ENCODE data around the gene DPF3. TPM values are rescaled to one million over a fixed set of nuclear protein-coding genes. Genes with fewer than 3 reads are reported as not detected.

DPF3 gene
- total RNA-seq (2016; rRNA removed; fragmentation: Illumina TruSeq; extraction: Trizol), result 0.60 TPM in 2 replicates
- 0.09 and 0.20 TPM in 2 replicates for total RNA-seq (2016; cell fraction: cytosol; rRNA removed; fragmentation: Illumina TruSeq; extraction: Trizol; ENCODE audit: low read depth)
- 0.73 and 0.84 TPM in 2 replicates for total RNA-seq (2016; cell fraction: insoluble cytoplasmic fraction; rRNA removed; fragmentation: Illumina TruSeq; extraction: Trizol)
- total RNA-seq (2016; cell fraction: membrane; rRNA removed; fragmentation: Illumina TruSeq; extraction: Trizol), result 0.37 and 0.38 TPM in 2 replicates
- total RNA-seq (2016; cell fraction: nucleus; rRNA removed; fragmentation: Illumina TruSeq; extraction: Trizol), result 1.8 TPM in 2 replicates
- polyA plus RNA-seq (2011; rRNA removed), result 0.09 and 0.14 TPM in 2 replicates
- polyA plus RNA-seq (2011; cell fraction: cytosol; rRNA removed), result 0.04 and 0.05 TPM in 2 replicates
- 0.26 and 0.66 TPM in 2 replicates for polyA plus RNA-seq (2011; cell fraction: nucleus; rRNA removed)
- polyA plus RNA-seq (2012), result 0.05 and 0.24 TPM in 2 replicates
- 0.05 and 0.17 TPM in 2 replicates for polyA plus RNA-seq (2016; cell fraction: cytosol; fragmentation: Illumina TruSeq; extraction: Trizol; ENCODE audit: low read depth)
- polyA plus RNA-seq (2016; cell fraction: insoluble cytoplasmic fraction; fragmentation: Illumina TruSeq; extraction: Trizol; ENCODE audit: low read depth), result 0.32 and 0.46 TPM in 2 replicates
- 0.15 and 0.17 TPM in 2 replicates for polyA plus RNA-seq (2016; cell fraction: membrane; fragmentation: Illumina TruSeq; extraction: Trizol; ENCODE audit: low read depth)
- polyA plus RNA-seq (2016; cell fraction: nucleus; fragmentation: Illumina TruSeq; extraction: Trizol; ENCODE audit: insufficient read depth, low read depth), result 1.3 and 1.6 TPM in 2 replicates
- 0.16 and 2.6 TPM in 2 replicates for polyA minus RNA-seq (2011; rRNA and poly(A)+ RNA removed; ENCODE audit: low replicate concordance)
- not detected in 2 replicates for polyA minus RNA-seq (2011; cell fraction: cytosol; rRNA and poly(A)+ RNA removed)
- polyA minus RNA-seq (2011; cell fraction: nucleus; rRNA and poly(A)+ RNA removed), result 0.25 and 0.77 TPM in 2 replicates
- percentile 31 among the genes with signal in this experiment for Bru-seq, nascent RNA
- percentile 21 among the genes with signal in this experiment for BruChase-seq, experiment 1, labeled RNA remaining after a 6-hour chase
- percentile 29 among the genes with signal in this experiment for BruChase-seq, experiment 2, labeled RNA remaining after a 2-hour chase
- long read RNA-seq, experiment 1, partial matches to known transcripts, result 0 of 1 reads
- long read RNA-seq, experiment 1, other reads (novel, unspliced or antisense), result 0 of 1 reads
- long read RNA-seq, experiment 2, result 0 reads

GRCh38 chr14:72893636-72894322 is at the start of gene DPF3:
TSS of gene DPF3 (minus strand) at chr14:72894101. CDS start at chr14:72894088, 13 bp downstream.
- intact Hi-C loops (cut with micrococcal nuclease; ENCODE audit: unreplicated experiment) (loop anchor here (5.0 kb wide), 1 partner anchor 121 kb away; no protein-coding TSS in a partner anchor), in situ Hi-C loops (cut with HindIII; ENCODE audit: extremely low pct_ligation_motif_present, low pct_unique_long_range_greater_than_20kb) (no loop called here)
- no peak within 1 kb of the TSS for H2AFZ ChIP-seq (ENCODE audit: low read length)
- H3K4me2 ChIP-seq (ENCODE audit: low read depth, low read length), result peak within 1 kb of the TSS; percentile 87
- BruUV-seq (replicated peaks), result no TSS peak
- FAIRE-seq (peak; percentile 66), DNase-seq (ENCODE audit: low spot score) (peak; percentile 89), ATAC-seq (peak; percentile 97)
- CTCF ChIA-PET (ENCODE audit: low intra/inter-chr PET ratio, low total read pairs), result no interaction called here
- H3K4me3 ChIP-seq (replicated peaks in 1 of 3; ENCODE audit: insufficient read depth in 1 of 3, low read depth in 2 of 3, low read length in 3 of 3), result peak within 1 kb of the TSS; percentile 65 to 82 (median 73)
- no peaks in the 10 kb centered on the region for H3K79me2 ChIP-seq (ENCODE audit: insufficient read depth, low read length)
- WGBS (ENCODE audit: low lambda C conversion rate), result 1% methylated on average over 41 of the region's 54 CpGs
- no peaks in the 10 kb centered on the region for H4K20me1 ChIP-seq (ENCODE audit: insufficient read depth, low read length)
- H3K27ac ChIP-seq (ENCODE audit: extremely low read length, insufficient read depth, low read length), result no peak within 1 kb of the TSS
- H3K27me3 ChIP-seq (ENCODE audit: control insufficient read depth in 1 of 2, insufficient read depth in 2 of 2, low read length in 2 of 2), result peaks cover 9 to 51% of the 10 kb centered on the region in 2 experiments; a peak in 4 of 5 replicates
- no peaks in the 10 kb centered on the region for H3K36me3 ChIP-seq (replicated peaks in 1 of 2; ENCODE audit: control insufficient read depth in 1 of 2, insufficient read depth in 2 of 2, low read length in 2 of 2)
- H3K4me1 ChIP-seq (ENCODE audit: insufficient read depth, low read length), result peaks cover 29% of the 10 kb centered on the region
- H3K9ac ChIP-seq (ENCODE audit: insufficient read depth, low read depth, low read length), result 0 out of 2 replicates have a peak within 1 kb of the TSS, but pooled peaks have one; percentile 4
- POLR2A ChIA-PET, result interaction anchor here (1.0 to 1.4 kb wide), 2 partner anchors 32 to 117 kb away, joined by 4 to 5 read pairs; partner anchors contain the start of gene DCAF4
- no peaks in the 10 kb centered on the region for H3K9me3 ChIP-seq (ENCODE audit: low read length)
- TF ChIP-seq SAP130 (CRISPR knock-in tag; IDR thresholded peaks at IDR 0.05; ENCODE audit: low read depth) (peak; percentile 71), MXI1 (IDR thresholded peaks at IDR 0.05; ENCODE audit: borderline replicate concordance, low read depth, low read length) (peak; percentile 45; the same call in 1 of the 3 replicates), MYPOP (CRISPR knock-in tag; IDR thresholded peaks at IDR 0.05) (0 out of 2 replicates have a peak, but pooled peaks have one; percentile 23), HOXA5 (CRISPR knock-in tag; IDR thresholded peaks at IDR 0.05) (peak; percentile 22; the same call in 1 of the 2 replicates), GTF2F1 (IDR thresholded peaks at IDR 0.05; ENCODE audit: low read length) (no peak), ZFP91 (CRISPR knock-in tag; IDR thresholded peaks at IDR 0.05; ENCODE audit: borderline replicate concordance) (peak; percentile 99), PHF21A (CRISPR knock-in tag; IDR thresholded peaks at IDR 0.05) (peak; percentile 95), HNRNPK (IDR thresholded peaks at IDR 0.05; ENCODE audit: low read depth, low read length, poor library complexity, severe bottlenecking) (no peak), NR2F6 (IDR thresholded peaks at IDR 0.05) (no peak), NR2F6 (CRISPR knock-in tag; IDR thresholded peaks at IDR 0.05) (peak; percentile 33; the same call in 1 of the 2 replicates), POGZ (CRISPR knock-in tag; IDR thresholded peaks at IDR 0.05) (0 out of 2 replicates have a peak, but pooled peaks have one; percentile 34), RBM39 (IDR thresholded peaks at IDR 0.05; ENCODE audit: low read depth, low read length, poor library complexity, severe bottlenecking) (no peak)
